ENCODE measurements around the gene DNAH10. TPM values are rescaled to one million over a fixed set of nuclear protein-coding genes. Genes with fewer than 3 reads are reported as not detected.

The DNAH10 gene
- total and polyA plus RNA-seq, 2 experiments from 2014 or later, result 0.11 to 0.44 TPM

DNA sequence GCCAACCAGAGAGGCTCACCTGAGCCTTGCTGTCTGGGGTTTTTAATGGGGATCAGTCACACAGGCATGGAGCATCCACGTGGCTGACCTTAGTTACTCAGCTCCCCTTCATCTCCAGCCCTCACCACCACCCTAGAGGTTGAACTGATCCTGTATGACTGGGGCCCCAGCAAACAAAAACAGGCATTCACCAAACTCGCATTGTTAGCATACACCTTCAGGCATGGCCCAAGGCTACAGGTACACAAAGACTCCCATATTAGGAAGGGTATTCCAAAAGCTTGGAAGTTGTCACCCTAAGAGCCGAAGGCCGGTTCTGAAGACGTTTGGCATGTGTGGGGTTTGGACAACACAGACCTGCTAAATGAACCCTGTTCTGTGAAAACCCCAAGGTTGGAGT is 10.0 kb downstream of the DNAH10 start:
- no peak overlapping the region for H3K4me3 ChIP-seq
- no peaks in the 10 kb centered on the region for H4K20me1 ChIP-seq (ENCODE audit: insufficient read depth)
- no peak overlapping the region for H3K27ac ChIP-seq
- H3K9ac ChIP-seq, result no peak overlapping the region
- in situ Hi-C loops (cut with MboI), result no loop called here
- no peaks in the 10 kb centered on the region for H3K79me2 ChIP-seq (ENCODE audit: insufficient read depth)
- no peaks in the 10 kb centered on the region for H3K4me1 ChIP-seq (ENCODE audit: insufficient read depth)
- no peaks in the 10 kb centered on the region for H3F3A ChIP-seq (ENCODE audit: insufficient read depth)
- H3K27me3 ChIP-seq (replicated peaks; ENCODE audit: insufficient read depth), result peaks cover 14% of the 10 kb centered on the region
- no peak overlapping the region for H2AFZ ChIP-seq
- no peaks in the 10 kb centered on the region for H3K9me2 ChIP-seq (ENCODE audit: insufficient read depth)
- H3K9me3 ChIP-seq (ENCODE audit: low read depth), result no peaks in the 10 kb centered on the region
- DNase-seq, result no peak
- no peaks in the 10 kb centered on the region for H3K36me3 ChIP-seq (ENCODE audit: low read depth)
- H3K4me2 ChIP-seq (ENCODE audit: unreplicated experiment), result no peak overlapping the region
- WGBS, 2 experiments (ENCODE audit: low coverage in 1 of 2, low lambda C conversion rate in 2 of 2, missing lambda C conversion rate in 2 of 2), result 50 to 58% methylated on average over 5 of the region's 5 CpGs
- TF ChIP-seq EZH2 (IDR thresholded peaks at IDR 0.05; ENCODE audit: insufficient read depth, poor library complexity, severe bottlenecking), result no peak
- no peak for TF ChIP-seq EZH2phosphoT487 (IDR thresholded peaks at IDR 0.05; ENCODE audit: insufficient read depth, low read depth)

- no peak for DNase-seq
- in situ Hi-C loops (cut with MboI), result no loop called here
- Histone ChIP-seq H3K36me3 (ENCODE audit: low read depth) (no peaks in the 10 kb centered on the region), H3K9me2 (ENCODE audit: insufficient read depth) (no peaks in the 10 kb centered on the region), H3F3A (ENCODE audit: insufficient read depth) (no peaks in the 10 kb centered on the region), H4K20me1 (ENCODE audit: insufficient read depth) (no peaks in the 10 kb centered on the region), H2AFZ (no peak overlapping the region), H3K4me2 (ENCODE audit: unreplicated experiment) (no peak overlapping the region), H3K9ac (no peak overlapping the region), H3K27me3 (replicated peaks; ENCODE audit: insufficient read depth) (peaks cover 14% of the 10 kb centered on the region), H3K4me3 (no peak overlapping the region), H3K4me1 (ENCODE audit: insufficient read depth) (no peaks in the 10 kb centered on the region), H3K9me3 (ENCODE audit: low read depth) (no peaks in the 10 kb centered on the region), H3K27ac (no peak overlapping the region), H3K79me2 (ENCODE audit: insufficient read depth) (no peaks in the 10 kb centered on the region)
- 17 to 19% methylated on average over 1 of the region's 1 CpG for WGBS, 2 experiments (ENCODE audit: low coverage in 1 of 2, low lambda C conversion rate in 2 of 2, missing lambda C conversion rate in 2 of 2)
- TF ChIP-seq EZH2phosphoT487 (IDR thresholded peaks at IDR 0.05; ENCODE audit: insufficient read depth, low read depth) (no peak), EZH2 (IDR thresholded peaks at IDR 0.05; ENCODE audit: insufficient read depth, poor library complexity, severe bottlenecking) (no peak)
Measured at GRCh38 chr12:123773375-123773774, 11.3 kb downstream of the DNAH10 start.

DNA sequence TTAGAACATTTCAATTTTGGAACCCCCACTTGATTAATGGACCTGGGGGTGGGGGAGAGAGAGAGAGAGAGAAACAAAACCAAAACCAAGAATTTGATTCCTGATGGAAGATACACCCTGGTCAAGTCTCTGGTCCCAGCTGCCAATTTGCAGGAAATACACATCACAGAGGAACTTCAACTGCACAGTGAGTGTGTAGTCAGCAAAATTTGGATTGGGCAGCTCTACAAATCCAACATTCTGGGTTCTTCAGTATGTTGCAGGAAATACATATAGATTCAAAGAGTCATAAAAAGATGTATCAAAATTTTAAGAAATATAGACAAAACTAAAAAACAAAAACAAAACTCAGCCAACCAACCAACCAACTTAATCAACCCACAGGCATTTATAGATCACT is 17.4 kb downstream of the DNAH10 start:
- Histone ChIP-seq H4K20me1 (ENCODE audit: insufficient read depth) (no peaks in the 10 kb centered on the region), H3K27me3 (replicated peaks; ENCODE audit: insufficient read depth) (no peaks in the 10 kb centered on the region; the same call in 1 of the 2 replicates), H3K4me2 (ENCODE audit: unreplicated experiment) (no peak overlapping the region), H3K9me2 (ENCODE audit: insufficient read depth) (no peaks in the 10 kb centered on the region), H3K27ac (no peak overlapping the region), H3K9ac (no peak overlapping the region), H3K4me1 (ENCODE audit: insufficient read depth) (no peaks in the 10 kb centered on the region), H3K79me2 (ENCODE audit: insufficient read depth) (no peaks in the 10 kb centered on the region), H3K9me3 (ENCODE audit: low read depth) (no peaks in the 10 kb centered on the region), H3K4me3 (no peak overlapping the region), H3F3A (ENCODE audit: insufficient read depth) (no peaks in the 10 kb centered on the region), H3K36me3 (ENCODE audit: low read depth) (no peaks in the 10 kb centered on the region), H2AFZ (no peak overlapping the region)
- DNase-seq, result no peak
- TF ChIP-seq EZH2 (IDR thresholded peaks at IDR 0.05; ENCODE audit: insufficient read depth, poor library complexity, severe bottlenecking), result no peak
- no peak for TF ChIP-seq EZH2phosphoT487 (IDR thresholded peaks at IDR 0.05; ENCODE audit: insufficient read depth, low read depth)
- in situ Hi-C loops (cut with MboI), result no loop called here

- Histone ChIP-seq H3K27ac (no peak overlapping the region), H3K79me2 (ENCODE audit: insufficient read depth) (no peaks in the 10 kb centered on the region), H3F3A (ENCODE audit: insufficient read depth) (no peaks in the 10 kb centered on the region), H4K20me1 (ENCODE audit: insufficient read depth) (no peaks in the 10 kb centered on the region), H3K36me3 (ENCODE audit: low read depth) (no peaks in the 10 kb centered on the region), H3K9ac (no peak overlapping the region), H3K9me2 (ENCODE audit: insufficient read depth) (no peaks in the 10 kb centered on the region), H3K9me3 (ENCODE audit: low read depth) (no peaks in the 10 kb centered on the region), H3K4me3 (no peak overlapping the region), H3K4me2 (ENCODE audit: unreplicated experiment) (no peak overlapping the region), H3K27me3 (replicated peaks; ENCODE audit: insufficient read depth) (peaks cover 6% of the 10 kb centered on the region; the same call in 1 of the 2 replicates), H3K4me1 (ENCODE audit: insufficient read depth) (no peaks in the 10 kb centered on the region), H2AFZ (no peak overlapping the region)
- WGBS, 2 experiments (ENCODE audit: low coverage in 1 of 2, low lambda C conversion rate in 2 of 2, missing lambda C conversion rate in 2 of 2), result 57 to 61% methylated on average over 10 of the region's 10 CpGs
- in situ Hi-C loops (cut with MboI), result no loop called here
- DNase-seq, result no peak
- TF ChIP-seq EZH2 (IDR thresholded peaks at IDR 0.05; ENCODE audit: insufficient read depth, poor library complexity, severe bottlenecking) (no peak), EZH2phosphoT487 (IDR thresholded peaks at IDR 0.05; ENCODE audit: insufficient read depth, low read depth) (no peak)
Measured at GRCh38 chr12:123782997-123783792, 21.1 kb downstream of the DNAH10 start.
